NT2/D1 (cell line): ENCODE results near the gene ATAD2B.

Experiments
- DNase-seq: peaks from one replicate; pipeline ENCODE4 v3.0.0-alpha.2; 2011; ENCODE audit warnings: low read depth, low spot score
- H3K27me3 ChIP-seq: 2 replicates; pipeline ENCODE4 v1.6.0; 2011; ENCODE audit warnings: mild to moderate bottlenecking; ENCODE audit not compliant: insufficient read length, insufficient read depth
- H3K36me3 ChIP-seq: 2 replicates; pipeline ENCODE4 v1.6.1; 2011; ENCODE audit warnings: mild to moderate bottlenecking, low read length, mixed read lengths; ENCODE audit not compliant: insufficient read depth, insufficient read length
- H3K4me1 ChIP-seq: 2 replicates; pipeline ENCODE4 v1.5.1; 2011; ENCODE audit not compliant: insufficient read depth, insufficient read length
- H3K4me3 ChIP-seq: 2 replicates; pipeline ENCODE4 v1.5.1; 2011; ENCODE audit warnings: low read depth; ENCODE audit not compliant: insufficient read length
- H3K9ac ChIP-seq: 2 replicates; pipeline ENCODE4 v1.6.0; 2011; ENCODE audit warnings: low read depth; ENCODE audit not compliant: insufficient read length
- H3K9me3 ChIP-seq: 2 replicates; pipeline ENCODE4 v1.5.1; 2011; ENCODE audit warnings: mild to moderate bottlenecking, low read length; ENCODE audit not compliant: insufficient read depth
- SUZ12 ChIP-seq: IDR thresholded peaks from 2 replicates; pipeline ENCODE4 v1.6.1; 2011; ENCODE audit not compliant: insufficient read length, insufficient read depth; ENCODE audit errors: extremely low read depth
- YY1 ChIP-seq: IDR thresholded peaks from 2 replicates; pipeline ENCODE4 v1.6.1; 2011; ENCODE audit not compliant: insufficient read length, insufficient read depth
- ZNF274 ChIP-seq: IDR thresholded peaks from 2 replicates; pipeline ENCODE4 v1.6.1; 2011; ENCODE audit warnings: mild to moderate bottlenecking, low read depth, low read length

The ATAD2B gene

DNA sequence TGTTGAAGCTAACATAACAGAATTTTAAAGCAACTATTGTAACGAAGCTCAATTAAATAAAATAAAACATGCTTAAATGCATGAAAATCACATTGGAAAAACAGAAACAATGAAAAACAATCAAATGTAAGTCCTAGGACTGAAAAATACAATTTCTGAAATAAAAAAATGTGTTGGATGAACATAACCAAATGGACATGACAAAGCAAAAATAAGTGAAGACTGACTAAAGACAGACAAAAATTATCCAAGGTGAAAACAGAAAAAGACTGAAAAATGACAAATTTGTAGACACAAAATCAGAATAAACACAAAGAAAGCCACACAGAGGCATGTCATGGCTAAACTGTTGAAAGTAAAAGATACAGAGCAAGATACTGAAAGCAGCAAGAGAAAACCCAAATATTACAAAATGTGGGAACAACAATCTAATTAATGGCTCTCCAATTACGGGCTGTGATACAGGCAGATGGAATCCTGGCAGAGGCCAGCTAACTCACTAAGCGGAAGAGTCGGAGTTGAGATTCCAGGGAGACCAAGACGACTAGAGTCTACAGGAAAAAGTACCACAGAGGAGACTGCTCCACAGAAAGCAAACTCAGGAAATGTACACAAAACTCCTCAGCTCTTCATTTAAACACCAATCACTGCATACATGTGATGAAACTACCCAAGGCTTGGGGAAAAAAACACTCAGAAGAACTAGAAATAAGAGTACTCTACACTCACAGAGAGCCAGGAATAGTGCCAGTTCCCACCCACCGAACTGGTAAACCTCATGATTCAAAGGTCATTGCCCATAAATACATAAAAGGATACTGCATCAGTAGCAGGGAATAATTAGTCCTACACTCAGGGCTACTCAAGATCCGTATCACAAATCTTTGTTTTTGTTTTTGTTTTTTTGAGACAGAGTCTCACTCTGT, 83.6 kb downstream of the ATAD2B start:
- no peak overlapping the region for H3K9ac ChIP-seq
- H3K36me3 ChIP-seq, result no peaks in the 10 kb centered on the region
- DNase-seq, result no peak
- no peaks in the 10 kb centered on the region for H3K27me3 ChIP-seq
- TF ChIP-seq SUZ12 (no peak), YY1 (no peak), ZNF274 (no peak)
- H3K4me3 ChIP-seq, result no peak overlapping the region
- no peaks in the 10 kb centered on the region for H3K4me1 ChIP-seq
- peaks cover 10% of the 10 kb centered on the region; the same call in 1 of the 2 replicates for H3K9me3 ChIP-seq

DNA sequence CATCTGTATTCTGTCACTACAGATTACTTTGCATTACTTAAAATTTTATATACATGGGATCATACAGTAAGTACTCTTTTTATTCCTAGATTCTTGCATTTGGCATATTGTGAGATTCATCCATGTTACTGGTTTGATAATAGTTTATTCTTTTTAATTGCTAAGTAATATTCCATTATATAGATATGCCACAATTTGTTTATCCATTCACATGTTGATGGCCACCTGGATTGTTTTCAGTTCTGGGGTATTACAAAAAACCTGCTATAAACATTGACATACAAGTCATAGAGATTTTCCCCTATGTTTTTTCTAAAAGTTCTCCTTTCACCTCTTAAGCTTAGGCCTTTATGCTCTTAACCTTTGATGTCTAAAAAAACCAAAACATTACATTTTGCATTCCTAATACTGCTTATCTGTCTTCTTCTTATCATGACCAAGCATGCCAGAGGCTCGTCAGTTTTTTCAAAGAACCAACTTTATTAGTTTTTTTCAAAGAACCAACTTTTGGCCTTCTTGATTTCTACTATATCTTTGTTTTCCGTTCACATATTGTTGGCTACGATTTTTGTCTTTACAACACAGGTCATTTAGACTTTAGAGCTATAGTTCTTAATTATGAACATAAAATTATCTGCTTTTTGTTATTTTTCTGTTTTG, 86.9 kb downstream of the ATAD2B start:
- Histone ChIP-seq H3K36me3 (peaks cover 11% of the 10 kb centered on the region), H3K9ac (no peak overlapping the region), H3K9me3 (peaks cover 16% of the 10 kb centered on the region), H3K4me1 (no peaks in the 10 kb centered on the region), H3K27me3 (no peaks in the 10 kb centered on the region), H3K4me3 (no peak overlapping the region)
- no peak for TF ChIP-seq SUZ12
- TF ChIP-seq ZNF274, result no peak
- TF ChIP-seq YY1, result no peak
- DNase-seq, result no peak

DNA sequence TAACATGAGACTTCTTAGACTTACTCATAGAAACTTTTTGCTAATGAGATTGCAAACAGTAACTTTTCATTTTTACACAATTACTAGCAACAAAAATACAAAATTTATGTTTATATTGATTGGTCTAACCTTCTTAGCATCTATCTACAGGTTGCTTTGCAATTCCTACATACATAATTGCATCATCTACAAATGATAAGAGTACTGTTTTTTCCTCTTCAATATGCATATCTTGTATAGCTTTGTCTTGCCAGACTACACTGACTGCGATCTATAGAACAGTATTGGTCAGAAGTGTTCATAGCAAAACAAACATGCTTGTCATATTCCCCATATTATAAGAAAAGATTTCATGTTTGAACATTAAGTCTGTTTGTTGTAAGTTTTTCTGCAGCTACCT, 87.9 kb downstream of the ATAD2B start:
- Histone ChIP-seq H3K4me1 (no peaks in the 10 kb centered on the region), H3K4me3 (no peak overlapping the region), H3K27me3 (no peaks in the 10 kb centered on the region), H3K9ac (no peak overlapping the region), H3K9me3 (peaks cover 10% of the 10 kb centered on the region; the same call in 1 of the 2 replicates), H3K36me3 (peaks cover 11% of the 10 kb centered on the region)
- TF ChIP-seq YY1 (no peak), ZNF274 (no peak), SUZ12 (no peak)
- DNase-seq, result no peak

DNA sequence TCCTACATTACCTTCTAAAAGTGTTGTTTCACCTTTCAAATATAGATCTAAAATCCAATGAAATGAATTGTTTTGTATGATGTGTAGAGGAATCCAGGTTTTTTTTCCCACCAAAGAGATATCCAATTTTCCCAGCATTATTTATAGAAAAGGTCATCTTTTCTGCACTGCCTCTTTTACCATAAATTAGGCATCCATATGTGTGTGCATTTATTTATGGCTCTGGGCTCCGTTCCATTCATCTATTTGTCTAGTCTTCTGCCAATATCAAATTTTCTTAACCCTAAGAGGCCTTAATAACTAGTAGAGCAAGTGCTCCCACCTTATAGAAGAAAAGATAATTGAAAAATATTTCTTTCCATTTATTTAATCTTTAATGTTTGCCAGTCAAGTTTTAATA, 88.3 kb downstream of the ATAD2B start:
- no peak overlapping the region for H3K4me3 ChIP-seq
- peaks cover 10% of the 10 kb centered on the region; the same call in 1 of the 2 replicates for H3K9me3 ChIP-seq
- no peak overlapping the region for H3K9ac ChIP-seq
- no peak for DNase-seq
- H3K4me1 ChIP-seq, result no peaks in the 10 kb centered on the region
- H3K27me3 ChIP-seq, result no peaks in the 10 kb centered on the region
- peaks cover 11% of the 10 kb centered on the region for H3K36me3 ChIP-seq
- TF ChIP-seq YY1 (no peak), ZNF274 (no peak), SUZ12 (no peak)

DNA sequence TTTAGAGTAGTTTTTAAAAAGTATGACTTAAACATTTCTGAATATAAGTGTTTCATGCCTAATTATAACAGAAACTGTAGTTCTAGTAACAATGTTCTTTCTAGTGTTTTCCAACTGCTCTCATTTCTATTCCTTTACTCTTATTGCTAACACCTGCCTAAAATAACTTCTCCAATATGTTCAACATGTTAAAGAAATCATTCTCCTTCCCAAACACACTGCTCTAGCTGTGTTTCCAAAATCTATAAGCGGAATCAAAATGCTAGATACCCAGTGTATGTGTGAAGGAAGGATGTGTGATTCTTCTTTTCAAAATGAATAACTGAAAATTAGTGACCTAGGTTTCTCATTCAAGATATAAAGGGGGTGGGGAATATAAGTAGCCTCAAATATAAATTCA, 89.1 kb downstream of the ATAD2B start:
- Histone ChIP-seq H3K36me3 (peaks cover 11% of the 10 kb centered on the region), H3K4me3 (no peak overlapping the region), H3K4me1 (no peaks in the 10 kb centered on the region), H3K9ac (no peak overlapping the region), H3K27me3 (no peaks in the 10 kb centered on the region), H3K9me3 (peaks cover 10% of the 10 kb centered on the region; the same call in 1 of the 2 replicates)
- TF ChIP-seq ZNF274 (no peak), SUZ12 (no peak), YY1 (no peak)
- no peak for DNase-seq

DNA sequence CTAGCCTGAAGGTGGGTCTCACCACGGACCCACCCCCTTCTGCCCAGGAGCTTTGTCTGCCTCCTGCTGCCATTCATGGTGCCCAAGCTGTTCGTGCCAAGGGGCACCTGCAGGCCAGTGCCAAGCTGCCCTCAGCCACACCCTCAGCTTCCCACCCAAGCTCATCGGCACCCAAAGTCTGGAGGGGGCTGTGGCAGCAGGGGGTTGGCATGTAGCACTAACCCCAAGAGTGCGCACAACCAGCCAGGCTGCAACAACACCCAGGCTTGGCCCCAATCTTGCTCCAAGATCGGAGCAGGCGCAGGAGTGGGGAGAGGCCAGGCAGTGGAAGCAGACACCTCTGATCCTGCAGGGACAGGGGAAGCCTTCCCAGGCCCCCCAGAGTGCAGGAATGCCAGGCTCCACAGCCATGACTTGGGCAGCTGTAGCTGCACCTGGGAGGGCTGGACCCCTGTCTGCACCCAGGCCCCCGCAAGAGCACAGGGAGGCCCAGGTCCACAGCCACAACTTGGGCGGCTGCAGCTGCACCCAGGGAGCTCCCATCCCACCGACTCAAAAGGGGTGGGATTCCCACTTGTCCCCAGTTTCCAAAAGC, 89.9 kb downstream of the ATAD2B start:
- Histone ChIP-seq H3K36me3 (peaks cover 11% of the 10 kb centered on the region), H3K9me3 (peaks cover 10% of the 10 kb centered on the region; the same call in 1 of the 2 replicates), H3K9ac (no peak overlapping the region), H3K4me3 (no peak overlapping the region), H3K27me3 (no peaks in the 10 kb centered on the region), H3K4me1 (no peaks in the 10 kb centered on the region)
- no peak for TF ChIP-seq ZNF274
- no peak for TF ChIP-seq SUZ12
- TF ChIP-seq YY1, result no peak
- DNase-seq, result no peak

DNA sequence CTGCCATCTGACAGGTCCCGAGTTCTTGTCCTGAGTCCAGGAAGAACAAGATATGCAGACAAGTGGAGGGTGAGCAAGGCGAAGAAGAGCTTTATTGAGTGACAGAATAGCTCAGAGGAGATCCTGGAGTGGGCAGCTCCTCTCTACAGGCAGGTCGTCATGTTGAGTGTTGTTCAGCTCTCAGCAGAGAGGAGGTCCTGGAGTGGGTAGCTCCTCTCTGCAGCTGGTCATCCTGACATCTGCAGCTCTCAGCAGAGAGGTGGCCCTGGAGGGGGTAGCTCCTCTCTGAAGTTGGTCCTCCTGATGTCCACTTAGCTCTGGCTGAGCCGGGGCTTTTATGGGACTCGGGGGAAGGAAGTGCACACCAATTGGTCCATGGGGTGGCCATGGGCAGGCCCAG, 90.4 kb downstream of the ATAD2B start:
- Histone ChIP-seq H3K4me3 (no peak overlapping the region), H3K4me1 (no peaks in the 10 kb centered on the region), H3K9ac (no peak overlapping the region), H3K27me3 (no peaks in the 10 kb centered on the region), H3K9me3 (peaks cover 10% of the 10 kb centered on the region; the same call in 1 of the 2 replicates), H3K36me3 (peaks cover 11% of the 10 kb centered on the region)
- no peak for DNase-seq
- no peak for TF ChIP-seq SUZ12
- no peak for TF ChIP-seq YY1
- no peak for TF ChIP-seq ZNF274
